ENCODE results near the gene CACFD1.

Gene CACFD1

GRCh38 chr9:133483611-133484010 is 23.8 kb downstream of the CACFD1 start:
- DNase-seq (ENCODE audit: low spot score): no peak

DNA sequence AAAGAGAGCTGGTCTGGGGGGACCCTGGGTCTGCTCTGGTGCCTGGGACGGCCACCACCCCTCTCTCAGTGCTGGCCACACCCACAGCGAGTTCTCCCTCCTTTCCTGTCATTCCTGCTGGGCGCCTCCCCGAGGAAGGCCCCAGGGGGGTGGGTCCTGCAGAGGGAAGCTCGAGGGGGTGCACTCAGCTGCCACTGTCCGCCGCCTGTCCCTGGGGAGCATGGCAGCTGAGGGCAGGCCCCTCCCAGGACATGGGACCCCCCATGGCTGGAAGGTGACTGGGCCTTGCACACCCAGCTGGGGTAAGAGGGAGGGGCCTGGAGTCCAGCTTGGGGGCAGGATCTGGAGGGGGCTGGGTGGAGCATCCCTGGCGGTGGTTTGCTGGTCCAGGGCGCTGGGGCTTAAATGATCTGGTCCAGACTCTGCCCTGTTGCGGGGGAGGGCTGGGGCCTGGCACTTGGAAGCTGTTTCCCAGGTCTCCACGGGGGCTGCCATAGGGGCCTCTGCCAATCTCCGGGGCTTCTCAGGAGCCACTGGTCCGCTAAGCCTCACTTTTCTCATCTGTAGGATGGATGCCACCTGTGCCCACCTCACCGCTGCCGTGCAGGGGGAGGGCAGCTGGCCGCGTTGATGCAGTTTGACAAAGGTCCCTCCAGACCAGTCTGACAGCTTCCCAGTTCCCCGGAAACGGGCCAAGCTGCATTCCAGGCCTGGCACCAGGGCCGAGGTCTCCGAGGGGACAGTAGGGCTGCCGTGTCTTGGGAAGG is 25.1 kb downstream of the CACFD1 start:
- DNase-seq (ENCODE audit: low spot score): no peak

DNA sequence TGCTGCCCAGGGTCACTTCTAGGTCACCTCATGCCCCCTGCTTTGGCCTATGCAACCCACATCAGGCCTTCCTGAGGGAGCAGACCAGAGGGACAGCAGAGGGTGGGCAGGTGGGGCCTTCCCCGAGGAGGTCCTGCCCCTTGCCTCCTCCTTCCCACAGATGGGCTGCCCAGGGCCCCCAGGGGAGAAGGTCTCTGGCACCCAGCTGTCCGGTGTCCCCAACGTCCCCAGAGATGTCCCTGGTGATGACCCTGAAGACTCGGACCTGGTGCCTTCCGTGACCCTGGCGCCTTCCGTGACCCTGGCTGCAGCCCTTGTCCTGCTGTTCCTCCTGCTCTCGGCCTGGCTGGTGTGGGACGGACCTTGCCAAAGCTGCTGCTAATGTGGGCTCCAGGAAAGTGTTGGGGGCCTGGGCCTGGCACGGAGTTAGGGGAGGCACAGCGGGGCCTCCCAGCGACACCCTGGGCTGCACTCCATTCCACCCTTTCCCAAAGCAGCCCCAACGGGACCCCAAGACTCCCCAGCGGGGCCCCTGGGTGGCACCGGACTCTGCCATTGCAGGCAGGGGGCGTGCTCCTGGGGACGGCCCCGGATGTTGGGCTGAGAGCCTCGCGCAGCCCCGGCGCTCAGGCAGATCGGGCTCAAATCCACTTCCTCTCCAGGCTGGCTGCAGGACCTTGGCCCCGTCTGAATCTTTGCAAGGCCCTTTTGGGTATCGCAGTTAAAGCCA is 25.9 kb downstream of the CACFD1 start:
- no peak for DNase-seq (ENCODE audit: low spot score)

GRCh38 chr9:133487331-133487725 is 27.6 kb downstream of the CACFD1 start:
- DNase-seq (ENCODE audit: low spot score): no peak

- no peak for DNase-seq (ENCODE audit: low spot score)
These were observed 29.0 kb downstream of the CACFD1 start for GRCh38 chr9:133488686-133489252.

- DNase-seq (ENCODE audit: low spot score): no peak
These were observed 29.7 kb downstream of the CACFD1 start for GRCh38 chr9:133489253-133490190.

DNA sequence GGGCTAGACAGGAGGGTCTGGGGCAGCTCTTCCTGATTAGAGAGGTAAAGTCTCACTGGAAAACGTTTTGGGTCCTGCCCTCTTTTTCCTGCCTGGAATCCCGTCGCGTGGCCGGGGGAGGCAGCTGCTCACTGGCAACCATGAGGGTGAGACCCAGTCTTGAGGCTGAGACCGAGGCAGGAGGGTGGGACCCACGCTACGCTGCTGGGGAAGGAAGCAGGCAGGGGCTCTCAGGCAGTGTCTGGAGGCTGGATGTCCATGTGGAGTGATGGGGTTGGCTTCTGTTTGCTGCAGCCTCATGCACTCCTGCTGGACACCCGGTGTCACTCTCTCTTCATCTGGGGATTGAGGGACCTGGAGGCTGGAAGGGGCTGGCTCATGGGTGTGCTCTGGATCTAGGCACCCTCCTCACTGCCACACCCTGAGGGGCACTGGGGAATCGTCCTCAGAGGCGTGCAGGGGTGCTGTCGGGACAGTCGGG is 30.5 kb downstream of the CACFD1 start:
- no peak for DNase-seq (ENCODE audit: low spot score)

GRCh38 chr9:133490865-133491655 is 31.3 kb downstream of the CACFD1 start:
- DNase-seq (ENCODE audit: low spot score): no peak

DNA sequence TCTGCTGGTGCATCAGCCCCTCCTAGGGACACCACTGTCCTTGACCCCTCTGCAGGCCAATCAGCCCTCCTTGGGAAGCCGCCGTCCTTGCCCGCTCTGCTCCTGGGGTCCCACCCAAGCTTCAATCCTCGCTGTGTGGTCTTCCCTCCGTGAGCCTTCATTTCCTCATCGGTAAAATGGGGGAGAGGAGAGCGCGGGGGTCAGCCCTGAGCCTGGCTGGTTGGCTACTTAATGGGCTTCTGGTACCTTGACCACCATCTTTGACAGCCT is 31.8 kb downstream of the CACFD1 start:
- DNase-seq (ENCODE audit: low spot score): no peak

DNA sequence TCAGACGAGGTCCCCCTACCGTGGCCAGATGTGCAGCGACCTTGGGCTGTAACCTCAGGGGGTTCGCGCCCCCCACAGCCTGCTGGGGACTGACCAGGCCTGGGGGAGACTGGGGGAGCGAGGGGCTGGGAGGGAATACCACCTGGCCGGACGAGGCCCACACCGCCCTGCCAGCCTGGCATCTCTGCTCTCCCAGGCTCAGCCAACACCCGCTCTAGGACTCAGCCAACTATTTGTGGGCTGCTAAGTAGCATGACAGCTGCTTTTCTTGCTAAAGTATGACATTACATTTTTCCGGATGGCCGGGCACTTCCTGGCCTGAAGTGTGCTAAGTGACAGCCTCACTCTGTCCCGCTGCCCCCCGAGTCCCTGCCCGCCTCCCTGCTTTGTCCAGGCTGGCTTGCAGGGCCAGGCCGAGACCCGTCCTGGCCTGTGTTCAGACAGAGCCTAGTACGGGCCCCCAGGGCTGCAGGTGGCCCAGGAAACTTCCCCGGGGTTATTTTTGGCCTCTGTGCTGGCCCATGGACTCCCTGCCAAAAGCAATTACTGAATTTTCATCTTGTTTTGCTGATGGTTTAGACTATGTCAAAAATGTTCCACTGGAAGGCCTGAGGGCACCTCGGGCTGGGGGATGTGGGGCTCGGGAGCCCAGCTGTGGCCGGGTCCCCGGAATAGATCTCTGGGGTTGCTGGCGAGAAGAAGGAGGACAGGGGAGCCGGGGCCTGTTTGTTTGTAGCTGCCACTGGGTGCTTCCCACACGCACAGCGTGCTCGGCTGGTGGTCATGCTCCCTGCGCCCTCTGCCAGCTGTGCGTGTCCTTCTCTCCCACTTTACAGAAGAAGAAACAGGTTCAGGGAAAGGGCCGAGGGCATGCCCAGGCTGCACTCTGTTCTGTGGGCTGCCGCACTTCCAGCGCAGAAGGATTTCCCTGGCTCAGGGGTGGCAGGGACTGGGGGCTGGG is 32.6 kb downstream of the CACFD1 start:
- no peak for DNase-seq (ENCODE audit: low spot score)

GRCh38 chr9:133493428-133493827 is 33.6 kb downstream of the CACFD1 start:
- DNase-seq (ENCODE audit: low spot score): no peak

- DNase-seq (ENCODE audit: low spot score): no peak
These were observed 34.2 kb downstream of the CACFD1 start for GRCh38 chr9:133493845-133494540.

DNA sequence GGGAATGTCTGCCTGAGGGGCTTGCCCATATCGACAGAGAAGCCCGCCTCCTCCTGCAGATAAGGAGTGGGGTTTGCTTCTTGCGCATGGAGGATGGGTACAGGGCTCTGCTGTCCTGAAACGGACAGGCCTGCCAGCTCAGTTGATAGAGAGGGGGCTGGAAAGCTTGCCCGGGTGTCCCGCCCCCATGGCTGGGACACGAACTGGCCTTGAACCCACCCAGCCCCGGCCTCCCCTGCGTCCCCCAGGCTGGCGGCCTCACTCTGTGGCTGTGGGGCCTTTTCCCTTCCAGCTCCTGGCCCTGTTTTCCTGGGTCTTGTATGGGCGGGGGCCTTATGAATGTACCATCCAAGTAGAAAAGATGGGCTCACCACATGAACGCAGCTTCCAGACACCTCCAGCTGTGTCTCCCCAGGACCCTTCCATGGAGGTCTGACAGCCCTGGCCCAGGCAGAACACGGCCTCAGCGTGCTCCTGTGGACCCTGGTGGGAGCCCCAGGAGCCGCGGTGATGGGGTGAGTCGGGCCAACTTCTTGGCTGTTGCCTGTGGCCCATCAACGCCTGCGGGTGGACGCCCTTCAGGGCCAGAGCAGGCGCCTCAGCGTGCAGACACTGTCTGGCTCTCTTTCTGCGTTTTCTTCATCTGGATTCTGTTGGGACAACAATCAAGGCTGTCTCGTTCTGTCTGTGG is 35.0 kb downstream of the CACFD1 start:
- DNase-seq (ENCODE audit: low spot score): no peak

GRCh38 chr9:133495327-133496293 is 35.8 kb downstream of the CACFD1 start:
- no peak for DNase-seq (ENCODE audit: low spot score)

GRCh38 chr9:133496861-133497842 is 37.4 kb downstream of the CACFD1 start:
- DNase-seq (ENCODE audit: low spot score): no peak

DNA sequence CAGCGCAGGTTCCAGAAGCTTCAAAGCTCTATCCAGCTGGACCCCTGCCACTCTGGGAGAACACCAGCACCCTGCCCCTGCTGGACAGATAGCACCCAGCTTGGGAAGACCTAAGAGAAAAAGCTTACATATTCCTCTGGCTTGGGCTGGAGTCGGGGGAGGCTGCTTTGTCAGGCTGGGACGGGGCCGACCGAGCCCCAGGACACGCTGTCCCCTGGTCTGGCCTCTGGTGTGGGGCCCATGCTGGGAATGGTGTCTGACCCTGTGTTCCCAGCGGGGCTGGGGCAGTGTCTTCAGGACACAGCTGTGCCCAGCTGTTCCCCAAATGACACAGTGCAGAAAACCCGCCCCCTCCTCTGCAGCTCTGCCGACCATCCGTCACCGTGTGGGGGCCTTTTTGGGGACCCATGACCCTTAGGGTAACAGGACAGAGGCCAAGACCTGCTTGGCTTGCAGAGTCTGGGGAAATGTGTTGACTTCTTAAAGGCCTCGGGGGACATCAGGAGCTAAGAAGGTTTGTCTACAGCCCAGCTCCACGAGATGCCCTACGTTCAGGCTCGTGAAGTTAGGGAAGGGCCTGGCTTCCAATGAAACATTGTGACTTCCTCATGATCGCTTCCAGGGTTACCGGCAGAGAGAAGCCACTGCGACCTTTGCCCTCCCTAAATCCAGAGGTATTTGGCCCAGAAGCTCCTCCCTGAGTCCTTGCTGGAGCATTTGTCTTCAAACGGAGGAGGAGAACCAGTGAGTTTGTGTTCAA is 39.5 kb downstream of the CACFD1 start:
- DNase-seq (ENCODE audit: low spot score): no peak

Measured in activated CD4-positive, alpha-beta T cell treated with anti-CD3 and anti-CD28 coated beads, Interleukin-2, Interleukin-4, amounts not matched to agents 100 ng/mL and 50 ng/mL, durations not matched to agents 16 hours and 8 hours (primary cell).